ENCODE data around the gene EXTL2.

- TF ChIP-seq CTCF (IDR thresholded peaks at IDR 0.05; ENCODE audit: low read length) (no peak), EZH2 (optimal IDR thresholded peaks at IDR 0.05; ENCODE audit: low read depth, low read length) (no peak)
These were observed 9.9 kb upstream of the EXTL2 start for GRCh38 chr1:100904528-100904927.
